Brain microvascular endothelial cell (primary cell): ENCODE measurements around the gene MIER3.

Experiments
- DNase-seq: peaks from one replicate; pipeline ENCODE4 v3.0.0-alpha.2; 2020
- H3K27ac ChIP-seq: fragments of 250-450 bp; sonication (Bioruptor Pico); 2 replicates; pipeline ENCODE4 v1.5.1; 2020; ENCODE audit warnings: mild to moderate bottlenecking, moderate library complexity
- H3K27me3 ChIP-seq: fragments of 250-450 bp; sonication (Bioruptor Pico); replicated peaks from 2 replicates; pipeline ENCODE4 v1.5.1; 2020; ENCODE audit warnings: mild to moderate bottlenecking
- H3K36me3 ChIP-seq: fragments of 250-450 bp; sonication (Bioruptor Pico); replicated peaks from 2 replicates; pipeline ENCODE4 v1.5.1; 2020; ENCODE audit warnings: mild to moderate bottlenecking
- H3K4me3 ChIP-seq: 2 replicates; pipeline ENCODE4 v1.5.1; 2011; ENCODE audit warnings: low read depth, mild to moderate bottlenecking, control low read depth, low read length, moderate library complexity
- in situ Hi-C: cut with HindIII; loops from 2 replicates; pipeline ENCODE4 v1.10.0; 2017; ENCODE audit warnings: low sequenced_read_pairs, low pct_ligation_motif_present
- TF ChIP-seq, protein P1 (sequence below): IDR thresholded peaks from 2 replicates; pipeline ENCODE4 v1.5.1; 2011; ENCODE audit warnings: low read depth, mild to moderate bottlenecking, moderate library complexity, low read length, control low read depth, inconsistent platforms; ENCODE audit errors: missing control alignments

Gene MIER3

GRCh38 chr5:56986626-56986947 lies 34.7 kb upstream of the MIER3 start:
- TF ChIP-seq, protein P1, sequence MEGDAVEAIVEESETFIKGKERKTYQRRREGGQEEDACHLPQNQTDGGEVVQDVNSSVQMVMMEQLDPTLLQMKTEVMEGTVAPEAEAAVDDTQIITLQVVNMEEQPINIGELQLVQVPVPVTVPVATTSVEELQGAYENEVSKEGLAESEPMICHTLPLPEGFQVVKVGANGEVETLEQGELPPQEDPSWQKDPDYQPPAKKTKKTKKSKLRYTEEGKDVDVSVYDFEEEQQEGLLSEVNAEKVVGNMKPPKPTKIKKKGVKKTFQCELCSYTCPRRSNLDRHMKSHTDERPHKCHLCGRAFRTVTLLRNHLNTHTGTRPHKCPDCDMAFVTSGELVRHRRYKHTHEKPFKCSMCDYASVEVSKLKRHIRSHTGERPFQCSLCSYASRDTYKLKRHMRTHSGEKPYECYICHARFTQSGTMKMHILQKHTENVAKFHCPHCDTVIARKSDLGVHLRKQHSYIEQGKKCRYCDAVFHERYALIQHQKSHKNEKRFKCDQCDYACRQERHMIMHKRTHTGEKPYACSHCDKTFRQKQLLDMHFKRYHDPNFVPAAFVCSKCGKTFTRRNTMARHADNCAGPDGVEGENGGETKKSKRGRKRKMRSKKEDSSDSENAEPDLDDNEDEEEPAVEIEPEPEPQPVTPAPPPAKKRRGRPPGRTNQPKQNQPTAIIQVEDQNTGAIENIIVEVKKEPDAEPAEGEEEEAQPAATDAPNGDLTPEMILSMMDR: no peak
- H3K27ac ChIP-seq: no peak overlapping the region
- in situ Hi-C loops: no loop called here
- H3K36me3 ChIP-seq: no peaks in the 10 kb centered on the region
- H3K27me3 ChIP-seq: no peaks in the 10 kb centered on the region
- no peak overlapping the region for H3K4me3 ChIP-seq
- DNase-seq: no peak

DNA sequence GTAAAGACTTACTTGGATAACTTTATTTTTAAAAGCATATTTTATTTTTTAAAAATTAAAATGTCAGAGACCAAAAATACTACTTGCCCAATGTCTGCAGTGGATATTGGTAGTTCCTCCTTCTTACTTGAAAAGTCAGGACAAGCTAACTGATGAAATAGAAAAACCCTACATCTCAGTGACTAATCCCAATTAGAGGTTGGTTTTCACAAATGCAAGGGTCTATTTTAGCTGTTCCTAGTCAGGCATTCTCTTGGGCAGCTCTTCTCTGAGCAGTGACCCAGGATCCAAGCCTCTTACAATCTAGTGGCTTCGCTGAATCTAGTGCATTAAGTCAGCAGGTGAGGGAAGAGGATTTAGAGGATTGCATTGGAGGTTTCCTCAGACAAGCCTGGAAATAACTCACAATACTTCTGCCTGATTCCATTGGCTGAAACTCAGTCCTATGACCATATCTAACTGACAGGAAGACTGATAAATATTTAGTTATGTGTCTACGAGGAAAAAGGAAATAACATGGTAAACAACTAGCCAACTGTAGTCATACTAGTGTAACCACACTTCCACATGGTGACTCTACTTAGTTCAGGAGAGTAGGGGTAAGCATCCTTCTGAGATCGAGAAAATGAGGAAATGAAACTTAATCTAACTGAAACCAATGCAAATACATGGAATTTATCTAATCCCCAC lies 34.2 kb upstream of the MIER3 start:
- H3K27me3 ChIP-seq: no peaks in the 10 kb centered on the region
- H3K27ac ChIP-seq: no peak overlapping the region
- TF ChIP-seq, protein P1: no peak
- in situ Hi-C loops: no loop called here
- H3K4me3 ChIP-seq: no peak overlapping the region
- no peak for DNase-seq
- H3K36me3 ChIP-seq: no peaks in the 10 kb centered on the region

GRCh38 chr5:56984445-56984844 lies 32.5 kb upstream of the MIER3 start:
- in situ Hi-C loops: no loop called here

DNA sequence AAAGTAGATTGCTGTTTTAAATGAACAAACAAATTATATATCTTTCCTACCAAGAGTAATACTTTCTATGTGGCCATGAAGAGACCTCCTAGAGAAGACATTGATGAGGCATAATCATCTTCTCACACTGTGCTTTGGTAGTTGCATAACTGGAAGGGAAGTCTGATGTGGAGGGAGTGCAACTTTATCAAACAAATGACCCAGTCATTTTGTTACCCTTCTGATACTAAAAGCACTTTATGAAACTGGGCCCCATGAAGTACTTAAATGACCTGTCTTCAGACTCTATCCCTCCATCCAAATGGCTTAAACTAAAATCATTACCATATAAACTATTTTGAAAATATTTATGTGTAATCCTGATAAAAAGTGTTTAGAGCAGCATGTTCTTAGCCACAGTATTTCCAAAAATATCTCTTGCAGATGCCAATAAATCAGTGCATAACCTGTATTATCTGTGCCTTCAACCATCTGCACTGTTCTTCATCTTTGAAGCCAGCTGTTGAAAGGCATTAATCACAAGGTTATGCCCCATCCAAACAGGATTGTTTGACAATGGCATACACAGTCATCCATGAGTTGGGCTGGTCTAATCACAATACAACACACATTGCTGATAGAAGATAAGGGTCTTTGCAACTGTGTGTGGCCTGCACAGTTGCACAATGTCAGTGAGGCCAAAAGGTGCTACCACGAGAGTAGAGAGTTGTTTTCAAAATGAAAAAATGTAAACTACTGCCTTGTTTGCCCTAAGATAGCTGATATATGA lies 31.9 kb upstream of the MIER3 start:
- DNase-seq: no peak
- no peaks in the 10 kb centered on the region for H3K36me3 ChIP-seq
- no peak overlapping the region for H3K4me3 ChIP-seq
- in situ Hi-C loops: no loop called here
- TF ChIP-seq, protein P1: no peak
- no peaks in the 10 kb centered on the region for H3K27me3 ChIP-seq
- no peak overlapping the region for H3K27ac ChIP-seq

More at GRCh38 chr5:56984445-56984844, 32.5 kb upstream of the MIER3 start:
- Histone ChIP-seq H3K4me3 (no peak overlapping the region), H3K27ac (no peak overlapping the region), H3K27me3 (no peaks in the 10 kb centered on the region), H3K36me3 (no peaks in the 10 kb centered on the region)
- no peak for DNase-seq
- TF ChIP-seq, protein P1: no peak

GRCh38 chr5:56981548-56982315 lies 29.8 kb upstream of the MIER3 start:
- in situ Hi-C loops: no loop called here
- TF ChIP-seq, protein P1: no peak
- no peaks in the 10 kb centered on the region for H3K36me3 ChIP-seq
- no peaks in the 10 kb centered on the region for H3K27me3 ChIP-seq
- H3K4me3 ChIP-seq: no peak overlapping the region
- H3K27ac ChIP-seq: no peak overlapping the region
- no peak for DNase-seq
